Measurements from ENCODE around the gene LDLRAD3. TPM values are rescaled to one million over a fixed set of nuclear protein-coding genes. Genes with fewer than 3 reads are reported as not detected.

Gene LDLRAD3
- total and polyA plus RNA-seq, 12 donors = 5.4 to 16.7 (median 10.2) TPM

GRCh38 chr11:36265793-36266628, 322.1 kb downstream of the LDLRAD3 start:
- H3K4me3 ChIP-seq = no peak overlapping the region
- intact Hi-C loops (cut with DNase I) = loop anchor here (2.0 to 10.0 kb wide), 5 partner anchors 431 to 781 kb away; partner anchors contain the start of gene FJX1 (in 1 of the 2)
- H3K9me3 ChIP-seq (replicated peaks in 1 of 3) = no peaks in the 10 kb centered on the region
- no peak overlapping the region for H3K27ac ChIP-seq
- H3K27me3 ChIP-seq = no peaks in the 10 kb centered on the region
- no peaks in the 10 kb centered on the region for H3K4me1 ChIP-seq (replicated peaks in 1 of 2)
- no peaks in the 10 kb centered on the region for H3K36me3 ChIP-seq (replicated peaks in 1 of 2)
- TF ChIP-seq POLR2A (IDR thresholded peaks at IDR 0.05) (no peak), CTCF (IDR thresholded peaks at IDR 0.05) (peak; percentile 77 to 90 (median 86))
- peak; percentile 36 to 80 (median 53) for DNase-seq
- 24 to 69% (median 29%) methylated on average over 6 to 13 of the region's 13 CpGs for WGBS, 4 donors

- Histone ChIP-seq H3K36me3 (replicated peaks in 1 of 2) (no peaks in the 10 kb centered on the region), H3K27ac (no peak overlapping the region), H3K9me3 (replicated peaks in 1 of 3) (no peaks in the 10 kb centered on the region), H3K4me3 (no peak overlapping the region), H3K4me1 (replicated peaks in 1 of 2) (no peaks in the 10 kb centered on the region), H3K27me3 (no peaks in the 10 kb centered on the region)
- intact Hi-C loops (cut with DNase I) = loop anchor here (2.0 to 10.0 kb wide), 5 partner anchors 432 to 782 kb away; partner anchors contain the start of gene FJX1 (in 1 of the 2)
- no peak for DNase-seq
- TF ChIP-seq CTCF (IDR thresholded peaks at IDR 0.05) (no peak), POLR2A (IDR thresholded peaks at IDR 0.05) (no peak)
- 58 to 66% (median 60%) methylated on average over 5 of the region's 5 CpGs for WGBS, 4 donors
Measured at GRCh38 chr11:36266767-36267166, 322.9 kb downstream of the LDLRAD3 start.

GRCh38 chr11:36268337-36268985, 324.6 kb downstream of the LDLRAD3 start:
- intact Hi-C loops (cut with DNase I) = loop anchor here (5.0 to 10.0 kb wide), 4 partner anchors 434 to 784 kb away; partner anchors contain the start of gene FJX1 (in 1 of the 2)
- WGBS, 4 donors = 74 to 89% (median 80%) methylated on average over 8 of the region's 8 CpGs
- Histone ChIP-seq H3K27ac (no peak overlapping the region), H3K9me3 (replicated peaks in 1 of 3) (no peaks in the 10 kb centered on the region), H3K4me3 (no peak overlapping the region), H3K27me3 (no peaks in the 10 kb centered on the region), H3K36me3 (replicated peaks in 1 of 2) (peaks cover 0 to 6% of the 10 kb centered on the region in 2 donors), H3K4me1 (replicated peaks in 1 of 2) (no peaks in the 10 kb centered on the region)
- TF ChIP-seq CTCF (IDR thresholded peaks at IDR 0.05) = no peak
- no peak for TF ChIP-seq POLR2A (IDR thresholded peaks at IDR 0.05)
- no peak for DNase-seq

GRCh38 chr11:36270701-36271100, 326.8 kb downstream of the LDLRAD3 start:
- no peak for DNase-seq
- WGBS, 4 donors = 92 to 98% (median 94%) methylated on average over 8 to 9 of the region's 9 CpGs
- H3K9me3 ChIP-seq (replicated peaks in 1 of 3) = no peaks in the 10 kb centered on the region
- no peaks in the 10 kb centered on the region for H3K4me1 ChIP-seq (replicated peaks in 1 of 2)
- H3K27me3 ChIP-seq = no peaks in the 10 kb centered on the region
- TF ChIP-seq CTCF (IDR thresholded peaks at IDR 0.05) (no peak), POLR2A (IDR thresholded peaks at IDR 0.05) (no peak)
- peaks cover 0 to 24% of the 10 kb centered on the region in 2 donors for H3K36me3 ChIP-seq (replicated peaks in 1 of 2)
- intact Hi-C loops (cut with DNase I) = no loop called here
- no peak overlapping the region for H3K27ac ChIP-seq
- no peak overlapping the region for H3K4me3 ChIP-seq

All from adrenal gland (tissue), 12 donors.